HFFc6 (cell line): ENCODE measurements around the gene MBLAC1. TPM values are rescaled to one million over a fixed set of nuclear protein-coding genes. Genes with fewer than 3 reads are reported as not detected.
A peak's percentile ranks its signal among the peaks of the same experiment; 100 is the strongest.

Experiments used
- DNase-seq: peaks from one replicate; pipeline ENCODE4 v3.0.0-alpha.2; 2018
- H3K27ac Mint-ChIP-seq: 2 replicates; pipeline ENCODE4 v1.8.0; 2020; ENCODE audit warnings: mild to moderate bottlenecking, mixed read lengths
- H3K27me3 Mint-ChIP-seq: 2 replicates; pipeline ENCODE4 v1.8.0; 2021; ENCODE audit warnings: mild to moderate bottlenecking, moderate library complexity, mixed read lengths; ENCODE audit not compliant: insufficient read depth
- H3K36me3 Mint-ChIP-seq: 2 replicates; pipeline ENCODE4 v1.8.0; 2021; ENCODE audit warnings: low read depth, mixed read lengths
- H3K4me1 Mint-ChIP-seq: 2 replicates; pipeline ENCODE4 v1.8.0; 2020; ENCODE audit warnings: low read depth, mixed read lengths
- H3K4me3 Mint-ChIP-seq: 2 replicates; pipeline ENCODE4 v1.8.0; 2020; ENCODE audit warnings: mild to moderate bottlenecking, moderate library complexity, mixed read lengths
- H3K9me3 Mint-ChIP-seq: 2 replicates; pipeline ENCODE4 v1.8.0; 2020; ENCODE audit warnings: mild to moderate bottlenecking, mixed read lengths
- total RNA-seq, 6 experiments: library from RNA; stranded (reverse); fragmentation: NEBNext Ultra II Directional; extraction: Animal tissue kit (Norgen Biotek cat#: 25700); gene quantifications; 2 replicates in 1 of 6; 3 replicates in 5 of 6; pipeline ENCODE4 v1.2.3, GENCODE V29; 2021
- TF ChIP-seq, protein P1 (sequence below): fragments of 200-600 bp; sonication (generic); IDR thresholded peaks from 2 replicates; pipeline ENCODE4 v1.5.0; 2021; ENCODE audit warnings: antibody characterized with exemption, mild to moderate bottlenecking

Gene MBLAC1
- total RNA-seq, 6 experiments from 2014 or later = 2.3 to 3.0 (median 2.5) TPM

DNA sequence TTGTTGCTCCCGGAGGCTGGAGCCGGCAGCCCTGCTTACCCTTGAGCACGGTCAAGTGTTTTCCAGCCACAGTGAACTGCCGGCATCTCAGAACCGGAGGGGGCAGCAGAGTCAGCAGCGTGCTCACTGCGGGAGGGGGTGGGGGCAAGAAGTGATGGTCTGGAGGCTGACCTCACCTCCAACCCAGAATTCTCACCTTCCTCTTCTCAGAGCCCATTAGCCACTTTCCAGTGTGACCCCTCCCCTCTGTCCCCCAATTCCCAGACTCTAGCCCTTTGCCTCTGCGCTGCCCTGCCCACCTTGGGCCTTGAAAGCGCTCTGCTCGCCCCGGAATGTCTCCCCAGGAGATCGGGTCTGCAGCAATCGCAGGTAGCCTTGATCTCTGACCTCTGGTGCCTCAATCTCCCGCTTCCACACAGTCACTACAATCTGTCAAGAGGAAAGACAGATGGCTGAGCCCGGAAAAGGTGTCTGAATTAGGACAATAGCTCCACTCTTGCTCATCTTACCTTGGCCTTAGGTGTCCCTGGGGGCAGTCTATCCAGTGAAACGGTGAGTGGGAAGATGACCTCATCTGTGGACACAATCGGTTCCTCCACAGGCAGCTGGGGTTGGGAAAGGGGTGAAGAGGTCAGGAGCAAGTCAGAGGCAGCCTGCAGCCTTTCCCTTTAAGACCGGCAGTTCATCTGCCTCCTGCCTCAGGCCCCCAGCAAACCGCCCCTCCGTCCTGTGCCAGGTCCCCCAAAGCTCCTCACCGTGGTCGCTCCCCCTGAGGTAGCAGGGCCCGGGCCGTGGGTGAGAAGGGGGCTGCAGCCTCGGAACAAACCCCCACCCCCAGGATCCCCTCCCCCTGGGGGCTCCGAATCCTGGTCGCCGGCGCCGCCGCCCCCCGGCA is 30.8 kb downstream of the MBLAC1 start:
- Mint-ChIP-seq H3K9me3 (no peaks in the 10 kb centered on the region), H3K4me1 (peaks cover 35% of the 10 kb centered on the region), H3K4me3 (peak overlapping the region; percentile 90), H3K27ac (peak overlapping the region; percentile 87), H3K36me3 (peaks cover 19% of the 10 kb centered on the region), H3K27me3 (no peaks in the 10 kb centered on the region; the same call in 1 of the 2 replicates)
- TF ChIP-seq, protein P1, sequence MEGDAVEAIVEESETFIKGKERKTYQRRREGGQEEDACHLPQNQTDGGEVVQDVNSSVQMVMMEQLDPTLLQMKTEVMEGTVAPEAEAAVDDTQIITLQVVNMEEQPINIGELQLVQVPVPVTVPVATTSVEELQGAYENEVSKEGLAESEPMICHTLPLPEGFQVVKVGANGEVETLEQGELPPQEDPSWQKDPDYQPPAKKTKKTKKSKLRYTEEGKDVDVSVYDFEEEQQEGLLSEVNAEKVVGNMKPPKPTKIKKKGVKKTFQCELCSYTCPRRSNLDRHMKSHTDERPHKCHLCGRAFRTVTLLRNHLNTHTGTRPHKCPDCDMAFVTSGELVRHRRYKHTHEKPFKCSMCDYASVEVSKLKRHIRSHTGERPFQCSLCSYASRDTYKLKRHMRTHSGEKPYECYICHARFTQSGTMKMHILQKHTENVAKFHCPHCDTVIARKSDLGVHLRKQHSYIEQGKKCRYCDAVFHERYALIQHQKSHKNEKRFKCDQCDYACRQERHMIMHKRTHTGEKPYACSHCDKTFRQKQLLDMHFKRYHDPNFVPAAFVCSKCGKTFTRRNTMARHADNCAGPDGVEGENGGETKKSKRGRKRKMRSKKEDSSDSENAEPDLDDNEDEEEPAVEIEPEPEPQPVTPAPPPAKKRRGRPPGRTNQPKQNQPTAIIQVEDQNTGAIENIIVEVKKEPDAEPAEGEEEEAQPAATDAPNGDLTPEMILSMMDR = no peak
- DNase-seq = peak; percentile 43

GRCh38 chr7:100158229-100159098 is 31.7 kb downstream of the MBLAC1 start, which contains the start of gene TRAPPC14:
Gene TRAPPC14 (minus strand): TSS chr7:100158723. CDS start chr7:100158499, 224 bp downstream.
- peak; percentile 66 for DNase-seq
- H3K4me3 Mint-ChIP-seq = peak within 1 kb of the TSS; percentile 90
- peaks cover 13% of the 10 kb centered on the region for H3K36me3 Mint-ChIP-seq
- no peaks in the 10 kb centered on the region for H3K9me3 Mint-ChIP-seq
- no peaks in the 10 kb centered on the region; the same call in 1 of the 2 replicates for H3K27me3 Mint-ChIP-seq
- TF ChIP-seq, protein P1 = no peak
- peak within 1 kb of the TSS; percentile 87 for H3K27ac Mint-ChIP-seq
- H3K4me1 Mint-ChIP-seq = peaks cover 37% of the 10 kb centered on the region

DNA sequence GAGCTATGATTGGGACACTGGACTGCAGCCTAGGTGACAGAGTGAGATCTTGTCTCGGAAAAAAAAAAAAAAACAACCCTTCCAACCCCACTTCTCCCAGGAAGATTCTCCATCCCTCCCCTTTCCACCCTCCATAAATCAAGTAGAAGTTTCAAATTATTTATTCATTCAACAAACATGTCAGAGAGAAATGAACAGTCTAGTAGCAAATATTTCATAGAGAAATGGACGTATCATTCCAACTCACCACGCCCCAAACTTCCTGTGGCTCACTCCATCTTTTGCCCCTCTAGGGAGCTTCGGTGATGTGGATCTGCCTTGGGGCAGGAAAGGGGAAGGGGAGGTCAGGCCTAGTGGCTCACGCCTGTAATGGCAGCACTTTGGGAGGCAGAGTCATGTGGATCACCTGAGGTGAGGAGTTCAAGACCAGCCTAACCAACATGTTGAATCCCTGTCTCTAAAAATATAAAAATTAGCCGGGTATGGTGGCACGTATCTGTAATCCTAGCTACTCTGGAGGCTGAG is 32.4 kb downstream of the MBLAC1 start:
- Mint-ChIP-seq H3K27ac (peak overlapping the region; percentile 81), H3K4me1 (peaks cover 33% of the 10 kb centered on the region), H3K9me3 (no peaks in the 10 kb centered on the region), H3K27me3 (no peaks in the 10 kb centered on the region), H3K4me3 (peak overlapping the region; percentile 88), H3K36me3 (peaks cover 6% of the 10 kb centered on the region)
- TF ChIP-seq, protein P1 = peak; percentile 28
- DNase-seq = no peak

- Mint-ChIP-seq H3K27ac (no peak overlapping the region), H3K9me3 (no peaks in the 10 kb centered on the region), H3K4me3 (no peak overlapping the region), H3K27me3 (no peaks in the 10 kb centered on the region), H3K36me3 (peaks cover 5% of the 10 kb centered on the region), H3K4me1 (peaks cover 30% of the 10 kb centered on the region)
- TF ChIP-seq, protein P1 = no peak
- no peak for DNase-seq
Observed at GRCh38 chr7:100160067-100160466, 33.3 kb downstream of the MBLAC1 start.

DNA sequence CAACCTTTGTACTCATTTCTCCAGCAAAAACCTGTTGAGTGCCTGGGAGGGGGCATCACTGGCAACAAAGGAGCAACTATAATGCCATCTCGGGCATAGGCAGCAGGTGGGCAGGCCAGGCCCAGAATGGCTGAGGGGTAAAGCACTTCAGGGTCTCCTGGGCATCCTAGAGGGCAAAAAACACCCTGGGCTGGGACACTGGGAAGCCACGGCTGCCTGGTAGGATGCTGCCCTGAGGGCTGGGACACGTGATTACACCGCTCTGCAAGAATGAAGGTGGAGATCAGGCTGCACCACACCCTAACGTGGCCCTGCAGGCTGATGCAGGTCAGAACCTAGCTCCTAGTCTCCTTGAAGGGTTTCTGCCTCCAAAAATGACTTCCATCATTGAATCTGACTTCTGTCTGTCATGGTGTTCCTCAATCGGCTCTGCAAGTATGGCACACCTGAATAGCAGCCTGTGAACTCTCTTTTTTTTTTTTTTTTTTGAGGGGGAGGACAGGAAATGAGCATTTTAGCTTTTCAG is 36.3 kb downstream of the MBLAC1 start:
- Mint-ChIP-seq H3K4me1 (peaks cover 24% of the 10 kb centered on the region), H3K9me3 (no peaks in the 10 kb centered on the region), H3K27me3 (peaks cover 2% of the 10 kb centered on the region; the same call in 1 of the 2 replicates), H3K4me3 (no peak overlapping the region), H3K36me3 (no peaks in the 10 kb centered on the region), H3K27ac (no peak overlapping the region)
- TF ChIP-seq, protein P1 = no peak
- no peak for DNase-seq
